ENCODE data around the gene TRIM62. TPM values are rescaled to one million over a fixed set of nuclear protein-coding genes. Genes with fewer than 3 reads are reported as not detected.

The TRIM62 gene
- polyA plus RNA-seq, 3 donors = 7.0 to 9.5 (median 7.7) TPM

DNA sequence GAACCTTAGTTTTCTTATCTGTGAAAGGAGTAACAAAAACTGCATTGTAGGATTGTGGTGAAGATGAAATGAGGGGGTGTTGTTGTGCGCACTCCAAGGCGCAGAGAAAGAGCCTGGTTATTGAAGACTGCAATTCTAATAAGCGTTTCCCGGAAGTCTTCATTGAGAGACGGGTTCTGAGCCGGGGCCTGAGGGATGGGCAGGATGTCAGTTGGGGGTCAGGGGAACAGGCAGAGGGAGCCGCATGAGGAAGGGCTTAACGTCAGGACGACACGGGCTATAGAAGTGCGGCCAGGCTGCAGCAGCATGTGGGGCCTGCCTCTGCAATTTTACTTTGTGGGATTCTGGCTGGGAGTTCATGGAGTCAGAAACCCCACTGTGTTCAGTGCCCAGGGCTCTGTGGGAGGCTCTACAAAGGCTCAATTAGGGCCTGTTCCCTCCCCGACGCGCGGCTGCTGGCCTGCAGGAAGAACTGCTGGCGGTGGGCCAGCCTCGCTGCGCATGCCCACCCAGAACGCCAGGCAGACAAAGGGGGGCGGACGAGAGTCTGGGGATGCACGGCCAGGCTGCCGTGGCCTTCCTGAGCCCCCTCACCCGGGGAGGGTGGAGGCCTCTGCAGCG is 20.7 kb downstream of the TRIM62 start:
- no peak for DNase-seq

DNA sequence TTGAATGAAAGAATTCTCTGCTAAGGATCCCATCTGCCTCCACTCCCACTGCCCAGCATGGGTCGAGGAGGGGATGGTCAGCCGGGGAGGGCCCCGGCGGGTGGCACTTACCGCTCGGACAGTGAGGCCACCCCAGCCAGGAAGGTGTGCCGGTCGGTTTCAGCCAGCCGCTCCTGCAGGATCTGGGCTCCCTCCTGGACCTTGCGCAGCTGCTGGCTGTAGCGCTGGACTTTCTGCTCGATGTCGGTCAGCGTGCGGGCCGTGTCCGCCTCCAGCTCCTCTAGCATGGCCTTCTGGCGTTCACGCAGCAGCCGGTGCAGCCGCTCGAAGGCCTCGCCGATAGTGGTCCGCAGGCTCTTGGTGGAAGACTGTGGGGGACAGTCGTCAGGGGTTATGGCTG is 22.3 kb downstream of the TRIM62 start:
- DNase-seq = no peak

DNA sequence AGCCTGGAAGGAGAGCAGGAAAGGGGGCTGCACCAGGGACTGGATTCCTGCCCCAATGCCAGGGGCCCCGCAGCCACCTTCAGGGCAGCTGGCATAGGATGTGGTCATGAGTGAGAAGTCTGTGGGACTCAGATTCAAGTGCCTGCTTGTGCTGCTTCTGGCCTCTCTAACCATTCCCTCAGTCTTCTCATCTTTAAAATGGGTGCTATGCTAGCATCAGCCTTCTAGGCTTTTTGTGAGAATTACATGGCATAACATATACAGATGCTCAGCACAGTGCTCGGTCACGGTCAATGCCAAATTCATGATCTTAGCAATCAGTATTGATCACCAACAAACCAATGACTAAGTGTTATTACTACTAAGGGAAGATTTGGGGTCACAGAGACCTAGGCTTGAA is 23.5 kb downstream of the TRIM62 start:
- DNase-seq = no peak

DNA sequence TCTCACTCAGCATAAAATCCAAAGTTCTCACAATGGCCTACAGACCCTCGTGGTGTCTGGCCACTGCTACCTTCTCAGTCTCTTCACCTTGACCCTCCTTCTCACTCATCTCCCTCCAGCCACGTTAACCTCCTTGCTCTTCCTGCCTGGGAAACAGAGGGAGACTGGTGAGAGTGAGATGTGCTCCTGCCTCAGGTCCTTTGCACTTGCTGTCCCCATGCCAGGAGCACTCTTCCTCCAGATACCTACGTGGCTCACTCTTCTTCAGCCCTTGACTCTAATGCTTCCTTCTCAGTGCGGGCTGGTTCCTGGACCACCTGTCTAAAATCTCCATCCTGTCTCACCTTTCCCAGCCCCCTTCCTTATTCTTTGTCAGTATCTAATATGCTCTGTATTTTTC is 24.7 kb downstream of the TRIM62 start:
- no peak for DNase-seq

DNA sequence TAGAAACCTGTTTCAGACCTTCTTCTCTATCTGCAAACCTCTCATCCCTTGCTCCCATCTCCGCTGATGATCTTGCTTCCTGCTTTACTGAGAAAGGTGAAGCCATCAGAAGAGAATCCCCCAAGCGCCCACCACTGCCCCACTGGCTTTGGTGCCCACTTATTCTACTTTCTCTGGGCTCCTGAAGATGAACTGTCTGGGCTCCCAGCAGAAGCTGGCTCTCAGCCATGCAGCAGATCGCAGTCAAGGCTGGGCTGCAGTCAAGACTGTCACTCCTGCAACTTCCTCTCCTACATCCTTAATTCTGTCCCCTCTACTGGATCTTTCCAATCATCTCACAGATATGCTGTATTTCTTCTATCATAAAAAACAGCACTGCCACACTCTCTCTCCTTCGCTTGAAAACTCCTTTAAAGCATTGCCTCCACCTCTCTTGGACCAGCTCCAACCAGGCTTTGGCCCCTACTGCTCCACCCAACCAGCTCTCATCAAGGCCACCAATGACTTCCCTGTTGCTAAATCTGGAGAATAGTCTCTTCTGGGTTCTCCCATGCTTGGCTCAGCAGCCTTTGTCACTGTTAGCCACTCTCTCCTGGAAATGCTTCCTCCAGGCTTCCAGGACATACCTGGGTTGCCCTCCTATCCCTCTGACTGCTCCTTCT is 25.8 kb downstream of the TRIM62 start:
- no peak for DNase-seq

DNA sequence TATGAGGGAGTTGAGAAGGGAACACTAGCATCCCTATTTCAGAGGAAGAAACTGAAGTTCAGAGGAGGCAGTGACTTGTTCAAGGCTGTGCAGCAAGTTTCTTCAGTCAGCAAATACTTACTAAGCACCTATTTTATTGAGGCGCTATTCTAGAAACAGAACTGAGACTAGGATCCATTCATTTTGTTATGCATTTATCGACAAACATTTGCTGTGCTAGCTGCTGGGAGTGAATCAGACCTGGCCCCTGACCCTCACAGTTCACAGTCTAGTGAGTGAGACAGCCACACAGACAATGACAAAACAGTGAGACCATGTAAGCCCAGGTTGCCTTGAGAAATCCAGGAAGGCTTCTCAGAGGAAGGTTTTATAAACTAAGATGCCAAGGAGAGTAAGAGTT is 28.2 kb downstream of the TRIM62 start:
- no peak for DNase-seq

DNA sequence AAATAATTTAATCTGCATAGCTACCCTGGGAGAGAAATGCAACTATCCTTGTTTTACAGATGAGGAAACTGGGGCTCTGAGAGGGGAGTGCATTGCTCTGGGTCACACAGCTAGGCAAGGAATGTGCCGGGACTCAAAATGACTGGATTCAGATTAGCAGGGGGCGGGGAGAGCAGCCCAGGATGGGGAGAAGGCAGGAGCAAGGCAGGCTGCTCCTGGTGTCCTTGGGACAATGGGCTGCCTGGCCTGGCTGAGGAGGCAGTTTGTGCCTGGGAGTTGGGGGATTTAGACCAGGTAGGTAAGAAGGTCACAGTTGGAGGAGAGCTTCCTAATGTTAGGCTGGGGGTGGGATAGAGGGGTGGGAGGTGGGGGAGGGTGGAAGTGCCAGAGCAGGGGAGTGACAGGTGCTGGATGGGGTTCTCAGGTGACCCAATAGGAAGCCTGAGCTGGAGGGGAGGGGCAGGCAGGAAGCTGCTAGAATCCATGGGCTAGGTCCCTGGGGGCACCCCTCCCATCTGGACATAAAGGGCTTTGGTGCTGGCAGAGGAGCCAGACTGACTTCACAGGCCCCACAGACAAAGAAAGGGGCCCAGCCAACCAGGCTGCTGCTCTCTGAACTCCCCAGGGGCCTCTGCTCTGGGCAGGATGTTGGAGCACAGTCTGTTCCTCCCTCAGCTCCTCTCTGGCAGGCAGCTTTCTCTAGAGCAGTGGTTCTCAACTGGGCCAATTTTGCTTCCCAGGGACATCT is 29.0 kb downstream of the TRIM62 start:
- DNase-seq = no peak

DNA sequence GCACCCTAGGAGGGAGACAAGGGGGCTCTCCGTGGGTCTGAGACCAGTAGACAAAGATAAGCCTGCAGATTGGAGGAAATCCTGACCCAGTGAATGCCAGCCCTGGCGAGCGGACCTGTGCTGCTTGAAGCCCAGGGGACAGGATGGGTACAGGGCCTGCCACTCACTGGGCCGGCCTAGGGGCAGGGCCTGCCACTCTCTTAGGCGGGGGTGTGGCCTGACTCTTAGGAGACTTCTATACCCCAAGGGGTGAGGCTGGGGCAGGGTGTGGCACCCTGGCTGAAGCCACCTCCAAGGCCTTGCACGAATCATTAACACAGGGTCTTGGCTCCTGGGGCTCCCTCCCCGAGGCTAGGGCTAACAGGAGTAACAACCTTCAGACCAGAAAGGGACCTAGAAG is 30.7 kb downstream of the TRIM62 start:
- DNase-seq = no peak

DNA sequence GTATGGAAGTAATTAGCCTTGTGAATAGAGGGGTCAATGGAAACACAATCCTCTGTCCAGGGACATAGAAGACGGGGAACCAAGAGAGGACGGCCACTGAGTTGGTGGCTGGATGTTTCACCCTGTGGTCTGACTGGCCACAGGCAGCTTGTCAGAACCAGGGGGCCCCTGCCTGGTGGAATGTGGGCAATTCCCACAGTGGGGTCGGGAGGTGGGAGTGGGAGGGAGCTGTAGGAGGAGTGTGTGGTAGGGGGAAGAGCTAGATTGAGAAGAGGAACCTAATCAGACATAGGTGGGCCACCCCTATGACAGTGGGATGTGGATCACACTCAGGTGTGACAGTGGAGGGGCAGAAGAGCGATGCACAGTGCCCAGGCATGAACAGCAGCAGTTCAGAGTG is 31.3 kb downstream of the TRIM62 start:
- no peak for DNase-seq

DNA sequence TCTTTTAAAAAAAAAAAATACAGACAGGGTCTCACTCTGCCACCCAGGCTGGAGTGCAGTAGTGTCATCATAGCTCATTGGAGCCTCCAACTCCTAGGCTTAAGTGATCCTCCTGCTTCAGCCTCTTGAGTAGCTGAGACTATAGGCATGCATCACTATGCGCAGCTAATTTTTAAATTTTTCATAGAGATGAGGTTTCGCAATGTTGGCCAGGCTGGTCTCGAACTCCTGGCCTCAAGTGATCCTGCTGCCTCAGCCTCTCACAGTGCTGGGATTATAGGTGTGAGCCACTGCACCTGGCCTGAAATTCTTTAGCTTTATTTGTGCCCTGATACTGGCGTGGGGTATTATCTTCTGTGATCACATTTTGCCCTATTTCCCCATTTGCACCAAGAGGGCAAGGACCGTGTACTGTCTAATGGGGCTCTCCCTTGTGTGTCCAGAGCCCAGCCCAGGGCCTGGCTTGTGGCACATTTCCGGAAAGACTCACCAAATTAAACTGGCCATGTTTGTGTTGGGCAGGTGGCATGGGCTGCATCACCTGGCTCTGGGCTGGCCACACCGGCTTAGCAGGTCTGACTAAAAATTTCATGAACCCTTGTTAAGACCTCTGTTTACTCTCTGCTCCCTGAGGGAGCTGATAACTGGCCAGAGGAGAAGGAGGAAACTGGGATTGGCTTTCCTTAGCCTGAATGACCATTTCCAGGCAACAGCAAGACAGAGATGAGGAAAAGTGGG is 32.2 kb downstream of the TRIM62 start:
- DNase-seq = no peak

DNA sequence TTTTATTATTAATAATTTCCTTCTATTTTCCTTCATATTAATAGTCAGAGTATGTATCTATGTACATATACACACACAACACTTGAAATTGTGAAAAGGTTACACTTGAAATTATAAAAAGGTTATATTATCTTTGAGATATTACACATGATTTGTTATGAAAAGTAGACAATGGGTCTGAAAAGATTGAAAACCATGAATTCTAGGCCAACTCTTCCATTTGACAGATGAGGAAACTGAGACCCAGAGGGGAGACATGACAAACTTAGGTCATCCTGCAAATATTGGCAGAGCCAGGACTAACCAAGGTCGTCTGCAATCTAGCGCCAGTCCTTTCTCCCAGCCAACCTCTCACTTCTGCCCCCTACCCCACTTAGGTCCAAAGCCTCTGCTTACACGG is 33.2 kb downstream of the TRIM62 start:
- DNase-seq = no peak

DNA sequence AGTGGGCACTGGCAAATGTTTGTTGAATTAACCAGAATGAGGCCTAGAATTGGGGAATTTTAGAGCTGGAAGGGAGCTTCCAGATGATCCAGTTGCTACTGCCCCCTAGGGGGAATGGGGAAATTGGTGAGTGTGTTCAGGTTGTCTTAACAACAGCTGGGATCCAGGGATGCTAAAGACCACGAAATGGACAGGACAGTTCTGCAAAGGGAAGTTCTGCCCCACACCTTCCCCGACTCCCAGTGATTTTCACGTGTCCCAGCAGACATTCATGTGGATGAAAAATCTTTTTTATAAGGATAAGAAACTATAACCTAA is 33.9 kb downstream of the TRIM62 start:
- no peak for DNase-seq

DNA sequence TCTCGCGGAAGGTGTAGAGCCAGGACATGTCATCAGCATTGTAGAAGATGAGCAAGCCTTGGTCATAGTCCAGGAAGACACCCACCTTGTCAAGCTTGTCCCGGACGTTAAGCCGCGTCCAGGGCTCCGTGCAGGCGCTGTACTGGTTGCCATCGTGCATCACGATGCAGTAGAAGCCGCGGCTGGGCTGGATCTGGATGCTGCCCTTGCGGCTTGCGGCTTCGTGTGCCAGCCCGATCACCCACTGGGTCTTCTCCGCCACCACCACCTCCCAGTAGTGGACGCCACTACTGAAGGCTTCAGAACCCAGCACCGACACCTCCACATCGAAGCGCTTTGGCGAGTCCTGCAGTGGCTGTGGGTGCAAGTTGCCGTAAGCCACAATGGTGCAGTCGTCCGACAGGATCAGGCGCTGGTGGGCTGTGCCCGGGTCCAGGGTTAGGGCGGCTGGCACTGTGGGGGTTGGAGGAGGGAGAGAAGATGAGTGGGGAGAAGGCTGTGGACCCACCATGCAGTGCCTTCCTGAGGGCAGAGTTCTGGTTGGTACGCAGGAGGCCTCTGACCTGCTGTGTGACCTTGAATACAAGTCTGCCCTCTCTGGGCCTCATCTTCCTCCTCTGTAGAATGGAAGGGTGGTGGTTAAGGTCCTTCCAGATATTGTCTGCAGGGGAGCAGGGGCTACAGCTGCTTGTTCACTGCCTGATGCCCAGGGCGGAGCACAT is 34.4 kb downstream of the TRIM62 start:
- no peak for DNase-seq

DNA sequence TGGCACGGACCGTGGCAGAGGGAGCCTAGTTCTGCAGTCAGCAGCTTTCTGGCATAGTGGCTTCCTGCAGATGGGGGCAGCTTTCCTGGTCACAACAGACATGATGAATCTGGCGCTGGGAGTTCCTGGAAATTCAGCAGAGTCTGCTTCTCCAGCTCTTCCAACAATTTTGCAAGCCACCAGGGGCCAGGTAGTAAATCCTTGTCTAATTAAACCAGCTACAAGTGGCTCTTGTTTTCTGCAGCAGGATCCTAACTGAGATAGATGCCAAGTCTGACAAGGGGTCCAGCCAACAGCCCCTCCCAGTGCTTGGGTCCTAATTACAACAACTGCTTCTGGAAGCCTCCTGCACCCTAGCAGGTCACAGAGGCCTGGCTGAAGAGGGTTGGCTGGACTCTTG is 35.8 kb downstream of the TRIM62 start:
- no peak for DNase-seq

DNA sequence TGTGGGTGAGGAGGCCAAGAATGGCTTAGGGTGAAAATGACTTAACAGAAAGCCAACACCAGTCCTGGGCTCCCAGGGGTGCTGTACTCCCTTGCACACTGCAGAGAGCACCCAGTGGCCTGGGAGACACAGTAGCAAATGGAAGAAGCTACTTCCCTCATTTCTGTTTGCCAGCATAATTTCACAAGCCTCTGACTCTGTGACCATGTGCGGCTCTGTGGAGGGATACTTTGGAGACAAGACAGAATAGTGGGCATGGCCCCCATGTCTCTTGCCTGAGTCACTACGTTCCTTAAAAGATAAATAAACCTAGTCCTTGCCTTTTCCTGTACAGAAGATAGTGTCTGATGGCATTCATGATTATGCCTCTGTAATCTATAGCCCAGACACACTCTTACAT is 38.1 kb downstream of the TRIM62 start:
- DNase-seq = no peak

DNA sequence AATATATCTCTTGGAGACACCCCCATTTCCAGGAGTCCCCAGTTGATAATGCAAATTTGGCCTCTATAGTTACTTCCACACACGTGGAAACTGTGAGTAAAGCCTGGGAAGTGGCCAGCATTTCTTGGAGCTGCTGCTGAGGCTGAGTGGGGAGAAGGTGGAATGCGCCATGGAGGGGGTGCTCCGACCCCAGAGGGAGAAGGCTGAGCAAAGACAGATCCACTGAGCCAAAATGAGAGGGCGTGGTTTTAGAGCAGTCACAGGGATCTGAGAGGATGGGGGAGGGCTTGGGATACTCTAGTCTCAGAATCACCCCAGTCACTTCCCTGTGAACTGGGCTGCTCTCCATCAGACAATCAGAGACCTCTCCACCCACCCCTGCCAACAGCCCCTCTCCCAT is 38.7 kb downstream of the TRIM62 start:
- DNase-seq = no peak

DNA sequence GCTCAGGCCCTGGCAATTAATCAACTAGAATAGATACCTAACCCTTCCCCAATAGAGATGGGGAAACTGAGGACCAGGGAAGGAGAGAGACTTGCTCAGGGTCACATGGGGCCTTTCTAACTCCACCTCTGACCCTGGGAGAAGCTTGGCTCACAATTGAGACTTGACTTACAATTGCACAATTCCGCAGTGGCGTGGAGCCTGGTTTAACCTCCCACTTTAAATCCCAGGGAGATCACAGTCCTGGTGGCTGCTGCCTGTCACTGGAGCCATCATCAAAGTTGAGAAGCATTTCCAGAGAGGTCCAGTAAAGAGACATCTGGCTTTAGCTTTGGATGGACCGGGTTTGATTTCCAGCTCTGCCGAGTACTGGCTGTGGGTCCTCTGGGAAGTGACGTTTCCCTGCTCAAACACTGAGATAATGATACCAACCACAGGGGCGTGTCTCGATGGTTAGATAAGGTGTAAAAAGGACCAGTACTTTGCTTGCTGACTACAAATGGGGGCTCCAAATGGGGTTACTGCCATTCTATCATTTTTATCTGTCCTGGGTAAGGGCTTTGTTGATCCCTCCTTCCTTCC is 39.3 kb downstream of the TRIM62 start:
- no peak for DNase-seq

DNA sequence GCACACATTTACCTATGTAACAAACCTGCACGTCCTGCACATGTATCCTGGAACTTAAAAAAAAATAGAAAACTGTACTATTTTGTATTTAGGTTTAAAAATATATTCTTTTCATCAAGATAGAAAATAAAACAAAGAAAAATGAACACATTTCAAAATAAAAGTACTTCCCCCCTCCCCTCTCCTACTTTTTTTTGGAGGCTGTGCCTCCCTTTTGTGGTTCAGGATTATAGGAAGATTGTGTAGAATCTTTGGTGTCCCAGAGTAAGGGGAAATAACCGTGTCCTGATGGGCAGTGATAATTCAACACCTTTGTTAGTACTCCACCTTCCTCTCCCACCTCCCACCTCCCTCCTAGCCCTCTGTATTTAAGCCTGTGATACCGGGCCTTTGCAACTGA is 40.1 kb downstream of the TRIM62 start:
- DNase-seq = no peak

DNA sequence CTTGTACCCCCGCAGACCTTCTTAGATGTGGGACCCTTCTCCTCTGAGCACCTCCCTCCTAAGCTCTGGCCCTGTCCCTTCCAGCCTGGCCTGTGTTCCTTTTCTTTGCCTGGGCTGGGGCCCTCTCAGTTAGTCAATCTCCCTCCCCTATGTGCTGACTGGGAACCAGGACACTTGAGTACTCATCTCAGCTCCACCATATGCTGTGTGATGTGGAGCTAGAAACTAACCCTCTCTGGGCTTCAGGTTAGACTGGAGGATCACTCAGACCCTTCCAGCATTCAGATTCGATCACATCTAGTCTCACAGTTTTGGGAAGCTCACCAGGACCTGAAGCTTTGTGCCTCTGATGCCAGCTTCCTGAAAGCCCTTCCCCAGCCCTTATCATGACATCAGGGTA is 40.6 kb downstream of the TRIM62 start:
- no peak for DNase-seq

DNA sequence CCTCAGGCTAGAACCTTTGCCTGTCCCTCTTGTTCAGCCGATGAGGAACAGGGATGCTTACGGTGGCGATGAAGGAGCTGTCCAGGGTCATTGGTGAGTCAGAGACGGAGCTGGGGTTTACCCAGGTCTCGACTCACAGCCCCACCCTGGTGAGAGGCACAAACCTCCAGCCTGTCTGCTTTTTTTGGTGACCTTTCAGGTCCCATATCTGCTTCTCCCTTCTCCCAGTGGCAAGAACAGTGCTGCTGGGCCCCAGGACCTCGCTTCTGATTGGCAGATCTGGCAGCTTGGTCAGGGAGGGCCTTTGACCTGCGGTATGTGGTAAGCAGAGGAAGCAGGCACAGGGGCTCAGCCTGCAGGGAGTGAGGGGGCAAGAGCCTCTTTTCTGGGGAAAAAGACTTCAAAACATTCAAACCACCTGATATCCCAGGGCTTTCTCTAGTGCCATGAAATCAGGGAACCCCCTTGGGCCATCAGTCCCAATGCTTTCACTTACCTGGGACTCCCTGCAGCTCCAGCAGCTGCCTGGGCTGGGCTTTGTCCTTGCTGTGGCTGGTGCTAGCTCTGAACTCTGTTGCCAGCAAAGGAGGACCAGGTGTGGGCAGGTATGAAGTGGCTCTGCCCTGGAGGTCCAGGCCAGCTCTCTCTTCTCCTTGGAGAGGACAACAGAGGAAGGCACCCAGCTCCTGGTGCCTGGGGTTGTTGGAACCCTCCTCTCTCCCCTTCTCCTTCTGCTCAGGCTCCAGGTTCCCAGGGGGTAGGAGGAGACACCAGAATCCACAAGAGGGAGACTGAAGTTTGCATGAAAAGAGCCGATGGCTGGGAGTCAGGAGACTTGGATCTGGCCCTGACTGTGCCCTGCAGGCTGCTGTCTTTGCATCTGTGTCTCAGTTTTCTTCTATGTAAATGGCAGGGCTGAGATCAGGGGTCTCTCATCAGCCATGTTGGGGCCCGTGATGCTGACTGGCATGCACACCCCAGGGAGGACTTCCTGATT is 41.4 kb downstream of the TRIM62 start:
- DNase-seq = no peak

DNA sequence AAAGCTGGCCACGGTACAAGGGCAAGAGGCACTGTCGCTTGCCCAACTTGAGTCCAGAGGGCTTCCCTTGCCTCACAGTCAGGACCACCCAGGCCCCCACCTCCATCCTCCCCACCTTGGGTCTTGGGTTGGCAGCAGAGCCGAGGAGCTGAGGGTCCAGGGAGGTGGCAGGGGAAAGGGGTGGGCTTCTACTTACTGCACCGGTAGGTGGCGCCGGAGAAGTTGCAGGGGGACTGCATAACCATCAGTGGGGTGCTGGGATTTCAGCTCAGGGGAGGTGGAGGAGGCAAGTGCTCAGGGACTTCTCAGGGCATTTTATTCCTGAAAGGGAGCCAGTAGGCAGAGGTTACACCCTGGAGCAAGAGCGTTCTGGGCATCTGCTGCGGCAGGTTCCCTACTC is 44.0 kb downstream of the TRIM62 start:
- peak; percentile 44 for DNase-seq
